Pancreas (tissue), 10 donors: ENCODE data around the gene PUS3. TPM values are rescaled to one million over a fixed set of nuclear protein-coding genes. Genes with fewer than 3 reads are reported as not detected.

Source experiments
- ATAC-seq, 4 donors: fragments of 200-7000 bp; cut with Tn5 transposase; one replicate each; pipeline versions ENCODE4 v1.8.0 to v1.9.1; 2020; ENCODE audit warnings: mild to moderate bottlenecking in 4 of 4, moderate library complexity in 4 of 4
- DNase-seq, 6 donors: peaks; one replicate each; pipeline ENCODE4 v3.0.0-alpha.2; 2020
- FAIRE-seq: peaks from 2 replicates; lab custom pipeline; 2012; peaks lifted over from hg19 to GRCh38; lab: Jason Lieb, UNC
- H3K27ac ChIP-seq, 4 donors: fragments of 200-600 bp; sonication (generic); 1 replicate in 3 of 4; 2 replicates in 1 of 4; pipeline versions ENCODE4 v1.5.0 to v1.8.0; 2020
- H3K27me3 ChIP-seq, 4 donors: fragments of 200-600 bp; one replicate each; pipeline ENCODE4 v1.8.0; 2021
- H3K36me3 ChIP-seq, 3 donors: fragments of 200-600 bp; sonication (generic) in 1 of 3; one replicate each; pipeline versions ENCODE4 v1.5.0 to v1.8.0; 2020 to 2021
- H3K4me1 ChIP-seq, 3 donors: fragments of 200-600 bp; one replicate each; pipeline ENCODE4 v1.8.0; 2021
- H3K4me3 ChIP-seq, 4 donors: fragments of 200-600 bp; sonication (generic) in 2 of 4; one replicate each; pipeline versions ENCODE4 v1.5.0 to v1.8.0; 2020 to 2021
- H3K9me3 ChIP-seq, 4 donors: fragments of 200-600 bp; one replicate each; pipeline ENCODE4 v1.8.0; 2021
- CTCF ChIP-seq, 4 donors: fragments of 200-600 bp; sonication (generic) in 3 of 4; IDR thresholded peaks; one replicate each; pipeline versions ENCODE4 v1.5.0 to v1.8.0; 2021; ENCODE audit warnings: antibody characterized with exemption in 4 of 4
- WGBS, 2 donors: extraction: QIAGEN DNeasy Blood & Tissue Kit; methylation state at CpG; one replicate each; pipeline ENCODE4 v1.1.7; 2013; 5-methylcytosine and 5-hydroxymethylcytosine counted together
- intact Hi-C, 3 donors: fragments of 100-400 bp; cut with DNase I; formaldehyde crosslinking; loops; one replicate each; pipeline versions ENCODE4 v1.11.1 to v1.14.2; 2022
- polyA plus RNA-seq, 2 donors: library from polyadenylated mRNA; stranded (reverse); fragments of 200-250 nt; gene quantifications; one replicate each; pipeline ENCODE4 v1.2.3, GENCODE V29; 2013
- total RNA-seq, 6 donors: library from RNA; stranded (reverse); fragmentation: NEBNext Ultra II Directional in 4 of 6; extraction: Animal tissue kit (Norgen Biotek cat#: 25700) in 4 of 6; gene quantifications; one replicate each; pipeline versions ENCODE4 v1.2.1 to v1.2.4, GENCODE V29; 2021 to 2023
- donor health status: healthy with polysubstance abuse.
- donor health status: DM: no; HTN: no; CAD: no; lungs with moderate emphysema.
- donor health status: DM: no; HTN: no; CAD: no.
- donor health status: control.
- donor health status: control.
- donor health status: Bipolar disorder and iron deficiency.
- donor health status: DM: yes; HTN: yes; CAD: no.
- donor health status: DM: no; HTN: no; CAD: no.
- donor health status: DM: no; HTN: no; CAD: no.
- donor health status: DM: yes; HTN: yes; CAD: no.

PUS3 gene
- total and polyA plus RNA-seq, 8 donors, result 8.9 to 17.9 (median 10.5) TPM

- 74 to 85% methylated on average over 11 of the region's 11 CpGs for WGBS, 2 donors
- no peak for FAIRE-seq
- TF ChIP-seq CTCF (IDR thresholded peaks at IDR 0.05), result no peak
- no peak for ATAC-seq
- Histone ChIP-seq H3K4me1 (peaks cover 0 to 7% (median 0%) of the 10 kb centered on the region in 3 donors), H3K27me3 (peaks cover 0 to 7% (median 0%) of the 10 kb centered on the region in 4 donors), H3K36me3 (no peaks in the 10 kb centered on the region), H3K27ac (no peak overlapping the region), H3K9me3 (no peaks in the 10 kb centered on the region), H3K4me3 (no peak overlapping the region)
- intact Hi-C loops, result no loop called here
- DNase-seq, result no peak
Measured at GRCh38 chr11:125930076-125930450, 27.1 kb upstream of the PUS3 start.

- Histone ChIP-seq H3K4me3 (no peak overlapping the region), H3K36me3 (no peaks in the 10 kb centered on the region), H3K27ac (no peak overlapping the region), H3K27me3 (peaks cover 0 to 7% (median 0%) of the 10 kb centered on the region in 4 donors), H3K9me3 (no peaks in the 10 kb centered on the region), H3K4me1 (peaks cover 0 to 8% (median 0%) of the 10 kb centered on the region in 3 donors)
- no peak for ATAC-seq
- intact Hi-C loops, result loop anchor here in 1 of 3 donors (10.0 kb wide), 1 partner anchor 255 kb away; no protein-coding TSS in a partner anchor
- 57 to 73% methylated on average over 9 of the region's 9 CpGs for WGBS, 2 donors
- no peak for FAIRE-seq
- no peak for DNase-seq
- no peak for TF ChIP-seq CTCF (IDR thresholded peaks at IDR 0.05)
Measured at GRCh38 chr11:125929445-125930075, 26.6 kb upstream of the PUS3 start.

GRCh38 chr11:125926682-125927081 is 23.7 kb upstream of the PUS3 start:
- H3K27me3 ChIP-seq, result no peaks in the 10 kb centered on the region
- no peak overlapping the region for H3K27ac ChIP-seq
- TF ChIP-seq CTCF (IDR thresholded peaks at IDR 0.05), result no peak
- ATAC-seq (no peak), DNase-seq (no peak), FAIRE-seq (no peak)
- peaks cover 0 to 8% (median 0%) of the 10 kb centered on the region in 3 donors for H3K4me1 ChIP-seq
- no peaks in the 10 kb centered on the region for H3K36me3 ChIP-seq
- no peaks in the 10 kb centered on the region for H3K9me3 ChIP-seq
- WGBS, 2 donors, result 73 to 85% methylated on average over 12 of the region's 12 CpGs
- H3K4me3 ChIP-seq, result no peak overlapping the region
- intact Hi-C loops, result loop anchor here in 1 of 3 donors (10.0 kb wide), 1 partner anchor 258 kb away; no protein-coding TSS in a partner anchor

DNA sequence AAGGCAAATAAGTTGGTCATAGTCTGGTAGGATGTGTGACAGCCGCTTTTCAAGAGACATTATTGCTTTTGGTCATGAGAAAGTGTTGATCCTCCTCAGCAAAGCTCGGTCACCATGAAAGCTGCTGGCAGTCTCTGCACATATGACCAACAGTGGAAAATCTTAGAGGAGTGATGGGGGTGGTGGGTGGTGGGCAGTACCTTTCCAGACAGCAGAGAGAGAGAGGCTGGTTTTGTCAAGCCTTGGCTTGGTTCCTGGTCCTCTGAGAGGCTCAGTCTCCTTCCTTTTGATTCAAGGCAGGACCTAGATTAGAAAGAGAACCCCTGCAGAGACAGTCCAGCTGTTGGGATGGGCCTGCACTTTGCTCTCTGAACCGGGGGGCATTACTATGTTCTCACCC is 22.8 kb upstream of the PUS3 start:
- Histone ChIP-seq H3K4me1 (peaks cover 0 to 8% (median 0%) of the 10 kb centered on the region in 3 donors), H3K27me3 (no peaks in the 10 kb centered on the region), H3K36me3 (no peaks in the 10 kb centered on the region), H3K9me3 (no peaks in the 10 kb centered on the region), H3K4me3 (no peak overlapping the region), H3K27ac (no peak overlapping the region)
- FAIRE-seq (no peak), ATAC-seq (no peak), DNase-seq (no peak)
- intact Hi-C loops, result loop anchor here in 1 of 3 donors (10.0 kb wide), 1 partner anchor 259 kb away; no protein-coding TSS in a partner anchor
- WGBS, 2 donors, result 47 to 60% methylated on average over 3 of the region's 3 CpGs
- no peak for TF ChIP-seq CTCF (IDR thresholded peaks at IDR 0.05)

DNA sequence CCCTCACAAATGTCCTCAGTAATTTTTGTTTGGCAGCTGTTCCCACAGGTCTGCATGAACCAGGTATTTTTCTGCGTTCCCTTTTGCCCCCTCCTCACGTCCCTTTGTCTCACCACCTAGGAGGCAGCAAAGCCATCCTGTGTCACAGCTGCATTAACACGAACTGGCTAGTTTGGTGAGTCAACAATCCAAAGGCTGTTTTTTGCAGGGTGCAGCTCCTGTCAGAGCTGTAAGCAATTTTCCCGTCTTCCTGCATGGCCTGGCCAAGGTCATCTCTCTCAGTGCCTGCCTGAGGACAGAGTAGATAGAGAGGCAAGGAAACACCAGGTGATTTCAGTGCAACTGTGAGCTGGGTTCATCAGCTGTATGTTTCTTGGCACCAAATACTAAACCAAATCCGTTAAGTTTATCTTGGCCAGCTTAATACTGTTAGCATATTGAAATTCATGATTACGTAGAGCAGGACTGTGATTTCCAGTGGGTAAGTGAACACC is 22.3 kb upstream of the PUS3 start:
- ATAC-seq, result peak; percentile 68 to 85 (median 80)
- 13% methylated on average over 6 of the region's 6 CpGs for WGBS, 2 donors
- Histone ChIP-seq H3K36me3 (no peaks in the 10 kb centered on the region), H3K9me3 (no peaks in the 10 kb centered on the region), H3K27me3 (no peaks in the 10 kb centered on the region), H3K27ac (no peak overlapping the region), H3K4me1 (peaks cover 0 to 8% (median 0%) of the 10 kb centered on the region in 3 donors), H3K4me3 (no peak overlapping the region)
- FAIRE-seq, result no peak
- DNase-seq, result peak in 1 of 6 donors; percentile 42
- TF ChIP-seq CTCF (IDR thresholded peaks at IDR 0.05), result no peak
- intact Hi-C loops, result loop anchor here in 1 of 3 donors (10.0 kb wide), 1 partner anchor 260 kb away; no protein-coding TSS in a partner anchor
